ENCODE results near the gene TMEM132C.
"Not testable (repeated sequence)": the region's sequence is repeated elsewhere in the genome, so short reads cannot be mapped to it uniquely, and the experiment has no call there.

Gene TMEM132C

GRCh38 chr12:128571906-128572810 lies 305.2 kb downstream of the TMEM132C start:
- DNase-seq = no peak

GRCh38 chr12:128573907-128574306 lies 306.9 kb downstream of the TMEM132C start:
- no peak for DNase-seq

GRCh38 chr12:128578045-128578444 lies 311.1 kb downstream of the TMEM132C start:
- no peak for DNase-seq

- DNase-seq = no peak
Observed at GRCh38 chr12:128581321-128581761, 314.4 kb downstream of the TMEM132C start.

- DNase-seq = no peak
Observed at GRCh38 chr12:128583453-128583852, 316.5 kb downstream of the TMEM132C start.

- DNase-seq = no peak
Observed at GRCh38 chr12:128586451-128587029, 319.6 kb downstream of the TMEM132C start.

GRCh38 chr12:128587918-128588317 lies 320.9 kb downstream of the TMEM132C start:
- no peak for DNase-seq

- no peak for DNase-seq
Observed at GRCh38 chr12:128592220-128592744, 325.3 kb downstream of the TMEM132C start.

- no peak for DNase-seq
Observed at GRCh38 chr12:128594521-128594920, 327.6 kb downstream of the TMEM132C start.

GRCh38 chr12:128595609-128596008 lies 328.6 kb downstream of the TMEM132C start:
- DNase-seq = no peak

- no peak for DNase-seq
Observed at GRCh38 chr12:128600886-128601285, 333.9 kb downstream of the TMEM132C start.

GRCh38 chr12:128603573-128604115 lies 336.7 kb downstream of the TMEM132C start:
- no peak for DNase-seq

GRCh38 chr12:128604219-128604618 lies 337.2 kb downstream of the TMEM132C start:
- not testable (repeated sequence) for DNase-seq

- no peak for DNase-seq
Observed at GRCh38 chr12:128606051-128606450, 339.1 kb downstream of the TMEM132C start.

- DNase-seq = no peak
Observed at GRCh38 chr12:128606538-128606937, 339.6 kb downstream of the TMEM132C start.

GRCh38 chr12:128606970-128607369 lies 340.0 kb downstream of the TMEM132C start:
- DNase-seq = no peak

GRCh38 chr12:128607641-128608040 lies 340.7 kb downstream of the TMEM132C start:
- DNase-seq = no peak

- DNase-seq = no peak
Observed at GRCh38 chr12:128609861-128610260, 342.9 kb downstream of the TMEM132C start.

GRCh38 chr12:128611736-128612135 lies 344.8 kb downstream of the TMEM132C start:
- DNase-seq = no peak

- no peak for DNase-seq
Observed at GRCh38 chr12:128612150-128612850, 345.3 kb downstream of the TMEM132C start.

- DNase-seq = no peak
Observed at GRCh38 chr12:128613837-128614590, 347.0 kb downstream of the TMEM132C start.

- no peak for DNase-seq
Observed at GRCh38 chr12:128617304-128617833, 350.4 kb downstream of the TMEM132C start.
